Measurements from ENCODE around the gene DAO.

DNA sequence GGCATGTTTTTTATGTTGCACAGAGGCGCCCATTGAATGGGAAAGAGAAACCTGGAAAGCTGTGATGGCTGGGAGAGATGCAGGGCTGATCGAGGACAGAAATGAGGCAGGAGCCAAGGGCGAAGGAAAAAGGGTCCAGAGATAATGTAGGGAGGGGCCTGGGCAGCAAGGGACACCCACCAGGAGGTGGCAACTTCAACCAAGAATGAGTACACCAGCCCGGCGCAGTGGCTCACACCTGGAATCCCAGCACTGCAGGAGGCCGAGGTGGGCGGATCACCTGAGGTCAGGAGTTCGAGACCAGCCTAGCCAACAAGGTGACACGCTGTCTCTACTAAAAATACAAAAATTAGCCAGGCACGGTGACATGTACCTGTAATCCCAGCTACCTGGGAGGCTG is 26.5 kb upstream of the DAO start:
- TF ChIP-seq, protein P1, sequence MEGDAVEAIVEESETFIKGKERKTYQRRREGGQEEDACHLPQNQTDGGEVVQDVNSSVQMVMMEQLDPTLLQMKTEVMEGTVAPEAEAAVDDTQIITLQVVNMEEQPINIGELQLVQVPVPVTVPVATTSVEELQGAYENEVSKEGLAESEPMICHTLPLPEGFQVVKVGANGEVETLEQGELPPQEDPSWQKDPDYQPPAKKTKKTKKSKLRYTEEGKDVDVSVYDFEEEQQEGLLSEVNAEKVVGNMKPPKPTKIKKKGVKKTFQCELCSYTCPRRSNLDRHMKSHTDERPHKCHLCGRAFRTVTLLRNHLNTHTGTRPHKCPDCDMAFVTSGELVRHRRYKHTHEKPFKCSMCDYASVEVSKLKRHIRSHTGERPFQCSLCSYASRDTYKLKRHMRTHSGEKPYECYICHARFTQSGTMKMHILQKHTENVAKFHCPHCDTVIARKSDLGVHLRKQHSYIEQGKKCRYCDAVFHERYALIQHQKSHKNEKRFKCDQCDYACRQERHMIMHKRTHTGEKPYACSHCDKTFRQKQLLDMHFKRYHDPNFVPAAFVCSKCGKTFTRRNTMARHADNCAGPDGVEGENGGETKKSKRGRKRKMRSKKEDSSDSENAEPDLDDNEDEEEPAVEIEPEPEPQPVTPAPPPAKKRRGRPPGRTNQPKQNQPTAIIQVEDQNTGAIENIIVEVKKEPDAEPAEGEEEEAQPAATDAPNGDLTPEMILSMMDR (IDR thresholded peaks at IDR 0.05) = no peak
- no peak for TF ChIP-seq POLR2A (IDR thresholded peaks at IDR 0.05)

Measured in testis (tissue), 2 donors.